ENCODE data around the gene BOC. TPM values are rescaled to one million over a fixed set of nuclear protein-coding genes. Genes with fewer than 3 reads are reported as not detected.

The BOC gene
- polyA plus RNA-seq, 1 donor from 2014 or later: 0.53 TPM

DNA sequence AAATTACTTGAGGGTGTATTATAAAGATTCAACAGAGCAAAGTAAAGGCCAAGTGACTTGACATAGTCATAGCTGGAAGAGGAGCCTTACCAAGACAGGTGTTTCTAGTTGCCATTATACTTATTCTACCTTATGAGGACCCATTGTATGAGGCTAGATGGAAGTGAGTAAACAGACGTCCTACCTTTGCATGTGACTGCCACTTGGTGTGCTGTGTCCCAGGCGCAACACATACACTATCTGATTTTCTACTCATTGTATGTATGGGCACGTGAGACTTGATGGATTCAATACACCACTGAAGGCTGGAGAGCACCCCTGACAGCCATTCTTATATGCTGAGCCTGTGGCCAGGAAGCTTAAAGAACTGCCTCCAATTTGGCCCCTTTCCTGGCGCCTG lies 40.5 kb downstream of the BOC start:
- Histone ChIP-seq H3K27me3 (ENCODE audit: insufficient read depth, low read depth, low read length) (no peaks in the 10 kb centered on the region), H3K4me3 (ENCODE audit: low read length) (no peak overlapping the region), H3K9me3 (ENCODE audit: low read length) (no peaks in the 10 kb centered on the region), H3K27ac (ENCODE audit: low read length) (no peak overlapping the region), H3K36me3 (ENCODE audit: insufficient read depth, low read length) (no peaks in the 10 kb centered on the region), H2AFZ (ENCODE audit: low read depth, low read length) (no peak overlapping the region), H3K9ac (ENCODE audit: low read length) (no peak overlapping the region), H3K79me2 (replicated peaks; ENCODE audit: insufficient read depth, low read length) (peaks cover 13% of the 10 kb centered on the region), H3K4me2 (ENCODE audit: low read length) (no peak overlapping the region), H4K20me1 (ENCODE audit: insufficient read depth) (no peaks in the 10 kb centered on the region), H3F3A (ENCODE audit: insufficient read depth, low read length, poor library complexity, severe bottlenecking) (no peaks in the 10 kb centered on the region), H3K9me2 (ENCODE audit: insufficient read depth, low read length) (no peaks in the 10 kb centered on the region)
- TF ChIP-seq REST (IDR thresholded peaks at IDR 0.05; ENCODE audit: borderline replicate concordance): no peak
- TF ChIP-seq SMC3 (conservative IDR thresholded peaks at IDR 0.05; ENCODE audit: poor library complexity): no peak
- no peak for TF ChIP-seq POLR2AphosphoS5 (IDR thresholded peaks at IDR 0.05)
- TF ChIP-seq EP300 (conservative IDR thresholded peaks at IDR 0.05; ENCODE audit: poor library complexity, severe bottlenecking): no peak
- TF ChIP-seq EZH2 (IDR thresholded peaks at IDR 0.05; ENCODE audit: borderline replicate concordance, insufficient read depth, low read length, poor library complexity, severe bottlenecking): no peak
- TF ChIP-seq RAD21 (conservative IDR thresholded peaks at IDR 0.05): no peak
- no peak for TF ChIP-seq MXI1 (conservative IDR thresholded peaks at IDR 0.05; ENCODE audit: poor library complexity, severe bottlenecking)
- no peak for TF ChIP-seq TAF1 (IDR thresholded peaks at IDR 0.05; ENCODE audit: low read depth)
- TF ChIP-seq CTCF (IDR thresholded peaks at IDR 0.05; ENCODE audit: poor library complexity, severe bottlenecking): no peak

GRCh38 chr3:113252553-113252952 lies 41.2 kb downstream of the BOC start:
- H3F3A ChIP-seq (ENCODE audit: insufficient read depth, low read length, poor library complexity, severe bottlenecking): no peaks in the 10 kb centered on the region

More at GRCh38 chr3:113252553-113252952, 41.2 kb downstream of the BOC start:
- TF ChIP-seq SMC3 (conservative IDR thresholded peaks at IDR 0.05; ENCODE audit: poor library complexity): no peak
- no peak for TF ChIP-seq POLR2AphosphoS5 (IDR thresholded peaks at IDR 0.05)
- no peak for TF ChIP-seq TAF1 (IDR thresholded peaks at IDR 0.05; ENCODE audit: low read depth)
- TF ChIP-seq EP300 (conservative IDR thresholded peaks at IDR 0.05; ENCODE audit: poor library complexity, severe bottlenecking): no peak
- no peak for TF ChIP-seq EZH2 (IDR thresholded peaks at IDR 0.05; ENCODE audit: borderline replicate concordance, insufficient read depth, low read length, poor library complexity, severe bottlenecking)
- TF ChIP-seq MXI1 (conservative IDR thresholded peaks at IDR 0.05; ENCODE audit: poor library complexity, severe bottlenecking): no peak
- no peak for TF ChIP-seq REST (IDR thresholded peaks at IDR 0.05; ENCODE audit: borderline replicate concordance)
- no peak for TF ChIP-seq RAD21 (conservative IDR thresholded peaks at IDR 0.05)
- no peak for TF ChIP-seq CTCF (IDR thresholded peaks at IDR 0.05; ENCODE audit: poor library complexity, severe bottlenecking)
- Histone ChIP-seq H3K36me3 (ENCODE audit: insufficient read depth, low read length) (no peaks in the 10 kb centered on the region), H3K4me2 (ENCODE audit: low read length) (no peak overlapping the region), H3K27me3 (ENCODE audit: insufficient read depth, low read depth, low read length) (no peaks in the 10 kb centered on the region), H3K4me3 (ENCODE audit: low read length) (no peak overlapping the region), H3K9me2 (ENCODE audit: insufficient read depth, low read length) (no peaks in the 10 kb centered on the region), H3K9me3 (ENCODE audit: low read length) (no peaks in the 10 kb centered on the region), H3K27ac (ENCODE audit: low read length) (no peak overlapping the region), H4K20me1 (ENCODE audit: insufficient read depth) (no peaks in the 10 kb centered on the region), H2AFZ (ENCODE audit: low read depth, low read length) (no peak overlapping the region), H3K79me2 (replicated peaks; ENCODE audit: insufficient read depth, low read length) (peaks cover 6% of the 10 kb centered on the region), H3K9ac (ENCODE audit: low read length) (no peak overlapping the region)

Measured in neural cell (in vitro differentiated cells).